Neural cell (in vitro differentiated cells): ENCODE results near the gene OR1E2. TPM values are rescaled to one million over a fixed set of nuclear protein-coding genes. Genes with fewer than 3 reads are reported as not detected.
"Not testable (repeated sequence)": the region's sequence is repeated elsewhere in the genome, so short reads cannot be mapped to it uniquely, and the experiment has no call there.

Experiments used
- H2AFZ ChIP-seq: fragments of 200-600, 300-800 bp; sonication (generic), shearing (Covaris generic); 2 replicates; pipeline ENCODE4 v1.6.0; 2014; ENCODE audit warnings: low read depth, mild to moderate bottlenecking, antibody characterized with exemption, low read length, moderate library complexity
- H3F3A ChIP-seq: fragments of 200-600 bp; shearing (Covaris generic); 2 replicates; pipeline ENCODE4 v1.6.1; 2016; ENCODE audit warnings: mild to moderate bottlenecking, moderate library complexity, mixed read lengths, antibody characterized with exemption, low read length; ENCODE audit not compliant: insufficient read depth, poor library complexity, severe bottlenecking
- H3K27ac ChIP-seq: fragments of 200-600, 300-800 bp; sonication (generic), shearing (Covaris generic); 2 replicates; pipeline ENCODE4 v1.5.1; 2014; ENCODE audit warnings: mild to moderate bottlenecking, low read length, moderate library complexity
- H3K27me3 ChIP-seq: fragments of 300-800, 200-600 bp; sonication (generic), shearing (Covaris generic); 2 replicates; pipeline ENCODE4 v1.6.0; 2014; ENCODE audit warnings: mild to moderate bottlenecking, low read depth, low read length, moderate library complexity; ENCODE audit not compliant: insufficient read depth
- H3K36me3 ChIP-seq: fragments of 300-800, 200-600 bp; sonication (generic), shearing (Covaris generic); 2 replicates; pipeline ENCODE4 v1.5.1; 2014; ENCODE audit warnings: mild to moderate bottlenecking, antibody characterized with exemption, low read length, moderate library complexity; ENCODE audit not compliant: insufficient read depth
- H3K4me2 ChIP-seq: fragments of 300-800, 200-600 bp; sonication (generic), shearing (Covaris generic); 2 replicates; pipeline ENCODE4 v1.6.0; 2014; ENCODE audit warnings: mild to moderate bottlenecking, low read length
- H3K4me3 ChIP-seq: fragments of 300-800, 200-600 bp; sonication (generic), shearing (Covaris generic); 2 replicates; pipeline ENCODE4 v1.5.1; 2014; ENCODE audit warnings: mild to moderate bottlenecking, low read length, moderate library complexity
- H3K79me2 ChIP-seq: fragments of 200-600 bp; shearing (Covaris generic); replicated peaks from 2 replicates; pipeline ENCODE4 v1.6.0; 2014; ENCODE audit warnings: mild to moderate bottlenecking, low read length, moderate library complexity; ENCODE audit not compliant: insufficient read depth
- H3K9ac ChIP-seq: fragments of 300-800, 200-600 bp; sonication (generic), shearing (Covaris generic); 2 replicates; pipeline ENCODE4 v1.6.1; 2016; ENCODE audit warnings: mild to moderate bottlenecking, low read length, mixed read lengths
- H3K9me2 ChIP-seq: fragments of 200-600 bp; shearing (Covaris generic); 2 replicates; pipeline ENCODE4 v1.6.1; 2016; ENCODE audit warnings: mild to moderate bottlenecking, low read length, mixed read lengths; ENCODE audit not compliant: insufficient read depth
- H3K9me3 ChIP-seq: fragments of 200-600, 300-800 bp; sonication (generic), shearing (Covaris generic); 2 replicates; pipeline ENCODE4 v1.6.1; 2016; ENCODE audit warnings: mild to moderate bottlenecking, mixed run types, low read length, moderate library complexity, mixed read lengths
- H4K20me1 ChIP-seq: fragments of 200-600 bp; shearing (Covaris generic); 2 replicates; pipeline ENCODE4 v1.6.1; 2016; ENCODE audit warnings: mild to moderate bottlenecking, mixed run types; ENCODE audit not compliant: insufficient read depth
- CTCF ChIP-seq: fragments of 450-650 bp; IDR thresholded peaks from 2 replicates; pipeline ENCODE4 v1.5.1; 2014; ENCODE audit warnings: antibody characterized with exemption, mild to moderate bottlenecking, moderate library complexity; ENCODE audit not compliant: poor library complexity, severe bottlenecking
- EP300 ChIP-seq: fragments of 450-650 bp; conservative IDR thresholded peaks from 2 replicates; pipeline ENCODE4 v1.6.1; 2014; ENCODE audit warnings: antibody characterized with exemption, mild to moderate bottlenecking, moderate library complexity; ENCODE audit not compliant: poor library complexity, severe bottlenecking
- EZH2 ChIP-seq: fragments of 200-600, 300-800 bp; shearing (Covaris generic), sonication (generic); IDR thresholded peaks from 2 replicates; pipeline ENCODE4 v1.6.1; 2014; ENCODE audit warnings: antibody characterized with exemption, low read length, borderline replicate concordance, mild to moderate bottlenecking; ENCODE audit not compliant: insufficient read depth, poor library complexity, severe bottlenecking
- MXI1 ChIP-seq: fragments of 450-650 bp; conservative IDR thresholded peaks from 2 replicates; pipeline ENCODE4 v1.6.1; 2014; ENCODE audit warnings: antibody characterized with exemption, mild to moderate bottlenecking; ENCODE audit not compliant: poor library complexity, severe bottlenecking
- POLR2AphosphoS5 ChIP-seq: IDR thresholded peaks from 2 replicates; pipeline ENCODE4 v1.6.1; 2012
- RAD21 ChIP-seq: fragments of 450-650 bp; conservative IDR thresholded peaks from 2 replicates; pipeline ENCODE4 v1.6.1; 2014; ENCODE audit warnings: antibody characterized with exemption, mild to moderate bottlenecking, moderate library complexity
- REST ChIP-seq: IDR thresholded peaks from 2 replicates; pipeline ENCODE4 v1.6.1; 2012; ENCODE audit warnings: borderline replicate concordance
- SMC3 ChIP-seq: fragments of 450-650 bp; conservative IDR thresholded peaks from 2 replicates; pipeline ENCODE4 v1.6.1; 2014; ENCODE audit warnings: antibody characterized with exemption, mild to moderate bottlenecking, moderate library complexity; ENCODE audit not compliant: poor library complexity
- TAF1 ChIP-seq: IDR thresholded peaks from 2 replicates; pipeline ENCODE4 v1.6.1; 2012; ENCODE audit warnings: low read depth
- polyA plus RNA-seq: library from polyadenylated mRNA; depleted of rRNA; stranded (reverse); fragments of >200 nt; gene quantifications from 2 replicates; pipeline ENCODE4 v1.2.3, GENCODE V29; 2014

The OR1E2 gene
- polyA plus RNA-seq, 1 donor from 2014 or later, result not detected

GRCh38 chr17:3469529-3469928, 35.9 kb upstream of the OR1E2 start:
- no peaks in the 10 kb centered on the region for H4K20me1 ChIP-seq
- H3K9ac ChIP-seq, result no peak overlapping the region
- no peaks in the 10 kb centered on the region for H3F3A ChIP-seq
- H3K27me3 ChIP-seq, result no peaks in the 10 kb centered on the region
- H3K4me3 ChIP-seq, result no peak overlapping the region
- no peaks in the 10 kb centered on the region for H3K36me3 ChIP-seq
- no peak overlapping the region for H3K27ac ChIP-seq
- H3K9me3 ChIP-seq, result no peaks in the 10 kb centered on the region
- no peaks in the 10 kb centered on the region for H3K79me2 ChIP-seq
- H2AFZ ChIP-seq, result no peak overlapping the region
- H3K4me2 ChIP-seq, result no peak overlapping the region
- no peak for TF ChIP-seq RAD21
- no peak for TF ChIP-seq MXI1
- H3K9me2 ChIP-seq, result no peaks in the 10 kb centered on the region

- H3K9me2 ChIP-seq, H3K27ac ChIP-seq, H3K4me3 ChIP-seq, H3K27me3 ChIP-seq, H2AFZ ChIP-seq, H3K79me2 ChIP-seq, H3F3A ChIP-seq, H4K20me1 ChIP-seq, H3K36me3 ChIP-seq, H3K9ac ChIP-seq, H3K9me3 ChIP-seq, H3K4me2 ChIP-seq: not testable (repeated sequence)
These were observed 32.7 kb upstream of the OR1E2 start for GRCh38 chr17:3466355-3466754.

GRCh38 chr17:3448059-3448665, 14.5 kb upstream of the OR1E2 start:
- Histone ChIP-seq H3F3A (no peaks in the 10 kb centered on the region), H3K27me3 (no peaks in the 10 kb centered on the region), H2AFZ (no peak overlapping the region), H3K27ac (no peak overlapping the region), H3K4me3 (no peak overlapping the region), H3K9me3 (no peaks in the 10 kb centered on the region), H4K20me1 (no peaks in the 10 kb centered on the region), H3K9me2 (no peaks in the 10 kb centered on the region), H3K4me2 (no peak overlapping the region), H3K79me2 (no peaks in the 10 kb centered on the region), H3K36me3 (no peaks in the 10 kb centered on the region), H3K9ac (no peak overlapping the region)
- TF ChIP-seq POLR2AphosphoS5 (no peak), RAD21 (no peak), EP300 (no peak), REST (no peak), EZH2 (no peak), MXI1 (no peak), TAF1 (no peak), SMC3 (no peak), CTCF (no peak)
